ENCODE results near the gene CD58.

CD58 gene

GRCh38 chr1:116508984-116509980 lies 61.5 kb downstream of the CD58 start:
- DNase-seq (ENCODE audit: low read depth) = no peak

- DNase-seq (ENCODE audit: low read depth) = no peak
Observed at GRCh38 chr1:116508085-116508983, 62.5 kb downstream of the CD58 start.

GRCh38 chr1:116507631-116508030 lies 63.2 kb downstream of the CD58 start:
- DNase-seq (ENCODE audit: low read depth) = no peak

GRCh38 chr1:116506132-116507004 lies 64.5 kb downstream of the CD58 start:
- no peak for DNase-seq (ENCODE audit: low read depth)

GRCh38 chr1:116504308-116505156 lies 66.3 kb downstream of the CD58 start:
- DNase-seq (ENCODE audit: low read depth) = no peak

- DNase-seq (ENCODE audit: low read depth) = no peak
Observed at GRCh38 chr1:116503546-116504307, 67.1 kb downstream of the CD58 start.

- no peak for DNase-seq (ENCODE audit: low read depth)
Observed at GRCh38 chr1:116502671-116503314, 68.0 kb downstream of the CD58 start.

GRCh38 chr1:116501870-116502244 lies 69.0 kb downstream of the CD58 start:
- no peak for DNase-seq (ENCODE audit: low read depth)

- DNase-seq (ENCODE audit: low read depth) = no peak
Observed at GRCh38 chr1:116501125-116501869, 69.5 kb downstream of the CD58 start.

GRCh38 chr1:116498789-116499628 lies 71.8 kb downstream of the CD58 start:
- no peak for DNase-seq (ENCODE audit: low read depth)

- DNase-seq (ENCODE audit: low read depth) = no peak
Observed at GRCh38 chr1:116497656-116498055, 73.2 kb downstream of the CD58 start.

GRCh38 chr1:116496898-116497297 lies 73.9 kb downstream of the CD58 start:
- no peak for DNase-seq (ENCODE audit: low read depth)

- DNase-seq (ENCODE audit: low read depth) = no peak
Observed at GRCh38 chr1:116496380-116496779, 74.4 kb downstream of the CD58 start.

GRCh38 chr1:116495535-116495934 lies 75.3 kb downstream of the CD58 start:
- DNase-seq (ENCODE audit: low read depth) = no peak

- DNase-seq (ENCODE audit: low read depth) = no peak
Observed at GRCh38 chr1:116494745-116495144, 76.1 kb downstream of the CD58 start.

GRCh38 chr1:116494353-116494692 lies 76.5 kb downstream of the CD58 start:
- DNase-seq (ENCODE audit: low read depth) = no peak

- no peak for DNase-seq (ENCODE audit: low read depth)
Observed at GRCh38 chr1:116493484-116494352, 77.1 kb downstream of the CD58 start.
